ENCODE data around the gene CEMIP. TPM values are rescaled to one million over a fixed set of nuclear protein-coding genes. Genes with fewer than 3 reads are reported as not detected.

CEMIP gene
- polyA plus RNA-seq, 3 donors, result not detected

DNA sequence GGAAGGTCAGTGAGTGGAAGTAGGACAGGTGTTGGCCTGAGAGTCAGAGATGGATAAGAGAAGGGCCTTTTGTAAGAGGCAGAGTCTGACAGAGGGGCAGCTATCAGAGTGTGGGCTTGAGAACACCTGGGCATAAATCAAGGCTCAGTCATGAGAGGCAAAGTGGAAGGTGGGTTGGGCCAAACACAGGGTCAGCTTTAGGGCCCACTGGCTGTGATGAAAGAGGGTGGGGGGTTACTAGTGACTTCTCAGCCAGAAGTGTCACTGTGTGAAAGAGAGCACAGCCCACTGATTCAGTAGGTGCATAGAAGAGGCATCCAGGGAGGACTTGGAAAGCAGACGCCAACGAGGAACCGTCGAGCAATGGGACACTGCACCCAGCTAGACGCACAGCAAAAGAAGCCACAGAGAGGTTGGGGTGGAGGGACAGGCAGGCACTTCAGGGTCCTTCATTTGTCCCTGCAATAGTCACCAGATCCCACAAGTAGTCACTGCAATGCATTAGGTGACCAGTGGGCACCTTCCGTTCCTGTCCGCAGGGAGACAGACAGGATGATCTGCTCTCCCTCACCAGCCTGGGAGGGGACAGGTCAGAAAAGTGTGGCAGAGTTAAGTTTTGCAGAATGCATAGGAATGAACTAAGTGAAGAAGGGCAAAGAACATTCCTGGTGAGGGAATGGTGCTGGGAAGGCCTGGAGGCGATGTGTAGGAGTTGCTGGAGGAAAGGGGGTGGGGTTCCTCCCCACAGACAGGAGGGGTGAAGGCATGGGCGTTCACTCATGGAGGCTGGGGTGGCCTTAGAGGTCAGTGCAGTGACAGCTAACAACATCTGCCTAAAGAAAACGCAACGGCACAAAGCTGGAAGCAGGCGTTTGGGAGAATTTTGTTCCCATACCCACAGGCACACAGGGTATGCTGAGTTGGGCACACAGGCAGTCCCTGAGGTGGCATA, 174.1 kb downstream of the CEMIP start:
- Mint-ChIP-seq H3K27me3 (ENCODE audit: low read depth in 3 of 3) (peaks cover 1 to 5% (median 2%) of the 10 kb centered on the region in 3 donors), H3K4me1 (peaks cover 22% of the 10 kb centered on the region), H3K4me3 (no peak overlapping the region), H3K36me3 (peaks cover 43 to 44% of the 10 kb centered on the region in 2 donors), H3K27ac (peak overlapping the region in 1 of 7 donors; percentile 7), H3K9me3 (peaks cover 0 to 2% (median 0%) of the 10 kb centered on the region in 7 donors)
- Histone ChIP-seq H3K27ac (ENCODE audit: low read depth in 1 of 2, low read length in 2 of 2) (no peak overlapping the region), H3K4me1 (ENCODE audit: control insufficient read depth in 1 of 2, insufficient read depth in 2 of 2, low read length in 2 of 2) (peaks cover 17% of the 10 kb centered on the region in 2 donors), H3K79me2 (ENCODE audit: insufficient read depth, low read length) (no peaks in the 10 kb centered on the region), H3K9me3 (replicated peaks in 1 of 2; ENCODE audit: control insufficient read depth in 1 of 2, insufficient read depth in 1 of 2, low read length in 2 of 2) (no peaks in the 10 kb centered on the region), H2AFZ (ENCODE audit: insufficient read depth, low read depth, low read length, poor library complexity, severe bottlenecking) (no peak overlapping the region), H3K9ac (ENCODE audit: insufficient read depth, low read length, poor library complexity, severe bottlenecking) (no peak overlapping the region), H3K4me2 (replicated peaks; ENCODE audit: extremely low read depth, low read length, poor library complexity, severe bottlenecking) (no peak overlapping the region), H3K36me3 (replicated peaks in 1 of 2; ENCODE audit: control insufficient read depth in 1 of 2, insufficient read depth in 2 of 2, low read length in 2 of 2) (peaks cover 23 to 44% of the 10 kb centered on the region in 2 donors), H3K27me3 (ENCODE audit: control insufficient read depth in 2 of 2, insufficient read depth in 2 of 2, low read length in 2 of 2) (no peaks in the 10 kb centered on the region), H3K4me3 (replicated peaks in 1 of 3; ENCODE audit: low read depth in 2 of 3, low read length in 3 of 3) (no peak overlapping the region), H4K20me1 (ENCODE audit: insufficient read depth, low read length) (no peaks in the 10 kb centered on the region)
- intact Hi-C loops (cut with micrococcal nuclease), result no loop called here
- no peak for DNase-seq
- WGBS (ENCODE audit: insufficient coverage), result 96% methylated on average over 9 of the region's 12 CpGs
- TF ChIP-seq, protein P1, sequence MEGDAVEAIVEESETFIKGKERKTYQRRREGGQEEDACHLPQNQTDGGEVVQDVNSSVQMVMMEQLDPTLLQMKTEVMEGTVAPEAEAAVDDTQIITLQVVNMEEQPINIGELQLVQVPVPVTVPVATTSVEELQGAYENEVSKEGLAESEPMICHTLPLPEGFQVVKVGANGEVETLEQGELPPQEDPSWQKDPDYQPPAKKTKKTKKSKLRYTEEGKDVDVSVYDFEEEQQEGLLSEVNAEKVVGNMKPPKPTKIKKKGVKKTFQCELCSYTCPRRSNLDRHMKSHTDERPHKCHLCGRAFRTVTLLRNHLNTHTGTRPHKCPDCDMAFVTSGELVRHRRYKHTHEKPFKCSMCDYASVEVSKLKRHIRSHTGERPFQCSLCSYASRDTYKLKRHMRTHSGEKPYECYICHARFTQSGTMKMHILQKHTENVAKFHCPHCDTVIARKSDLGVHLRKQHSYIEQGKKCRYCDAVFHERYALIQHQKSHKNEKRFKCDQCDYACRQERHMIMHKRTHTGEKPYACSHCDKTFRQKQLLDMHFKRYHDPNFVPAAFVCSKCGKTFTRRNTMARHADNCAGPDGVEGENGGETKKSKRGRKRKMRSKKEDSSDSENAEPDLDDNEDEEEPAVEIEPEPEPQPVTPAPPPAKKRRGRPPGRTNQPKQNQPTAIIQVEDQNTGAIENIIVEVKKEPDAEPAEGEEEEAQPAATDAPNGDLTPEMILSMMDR (IDR thresholded peaks at IDR 0.05), result no peak

DNA sequence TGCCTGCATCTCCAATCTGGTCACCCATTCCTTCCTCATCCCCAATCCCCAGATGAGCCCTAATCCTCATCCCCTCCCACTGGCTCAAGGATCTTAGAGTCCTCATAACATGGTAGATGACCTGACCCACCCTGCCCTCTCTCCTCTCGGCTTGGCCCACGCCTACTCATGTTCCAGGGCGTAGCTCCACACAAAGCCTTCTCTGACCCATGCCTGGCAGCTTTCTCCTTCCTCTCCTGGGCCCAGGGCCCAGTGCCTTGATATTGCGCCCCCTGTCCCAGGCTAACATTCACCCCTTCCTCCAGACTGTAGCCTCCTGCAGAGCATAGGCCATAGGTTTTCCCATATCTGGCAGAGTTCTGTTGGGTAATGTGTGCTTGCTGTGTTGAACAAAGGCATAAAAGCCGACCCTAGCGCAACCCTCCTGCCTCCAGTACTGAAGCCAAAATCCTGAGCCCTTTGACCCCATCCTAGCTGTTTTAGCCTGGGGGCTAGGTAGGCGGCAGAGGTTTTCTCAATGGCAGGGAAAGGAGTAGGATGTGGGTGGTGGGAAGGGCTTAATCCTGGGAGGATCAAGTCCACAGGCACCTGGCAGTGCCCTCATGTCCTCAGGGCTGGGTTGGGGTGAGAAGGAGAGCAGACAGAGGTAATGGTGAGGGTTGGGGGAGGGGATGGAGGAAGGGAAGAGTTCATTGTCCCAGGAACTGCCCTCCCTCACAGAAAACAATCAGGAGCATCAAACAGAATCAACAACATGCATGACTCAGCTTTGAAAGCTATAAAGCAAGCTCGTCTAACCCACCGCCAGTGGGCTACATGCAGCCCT, 175.0 kb downstream of the CEMIP start:
- H4K20me1 ChIP-seq (ENCODE audit: insufficient read depth, low read length), result no peaks in the 10 kb centered on the region
- TF ChIP-seq, protein P1 (IDR thresholded peaks at IDR 0.05), result no peak
- H3K4me1 ChIP-seq (ENCODE audit: control insufficient read depth in 1 of 2, insufficient read depth in 2 of 2, low read length in 2 of 2), result peaks cover 17% of the 10 kb centered on the region in 2 donors
- no peak overlapping the region for H3K4me2 ChIP-seq (replicated peaks; ENCODE audit: extremely low read depth, low read length, poor library complexity, severe bottlenecking)
- H2AFZ ChIP-seq (ENCODE audit: insufficient read depth, low read depth, low read length, poor library complexity, severe bottlenecking), result no peak overlapping the region
- H3K36me3 Mint-ChIP-seq, result peaks cover 42 to 51% of the 10 kb centered on the region in 2 donors
- H3K27me3 ChIP-seq (ENCODE audit: control insufficient read depth in 2 of 2, insufficient read depth in 2 of 2, low read length in 2 of 2), result no peaks in the 10 kb centered on the region
- H3K27ac Mint-ChIP-seq, result peak overlapping the region in 3 of 7 donors; percentile 40 to 84 (median 50)
- peaks cover 22 to 42% of the 10 kb centered on the region in 2 donors for H3K36me3 ChIP-seq (replicated peaks in 1 of 2; ENCODE audit: control insufficient read depth in 1 of 2, insufficient read depth in 2 of 2, low read length in 2 of 2)
- no peak overlapping the region for H3K27ac ChIP-seq (ENCODE audit: low read depth in 1 of 2, low read length in 2 of 2)
- H3K4me3 Mint-ChIP-seq, result no peak overlapping the region
- H3K9me3 ChIP-seq (replicated peaks in 1 of 2; ENCODE audit: control insufficient read depth in 1 of 2, insufficient read depth in 1 of 2, low read length in 2 of 2), result no peaks in the 10 kb centered on the region
- H3K9me3 Mint-ChIP-seq, result peaks cover 0 to 2% (median 0%) of the 10 kb centered on the region in 7 donors
- H3K4me1 Mint-ChIP-seq, result peaks cover 22% of the 10 kb centered on the region
- 99% methylated on average over 7 of the region's 9 CpGs for WGBS (ENCODE audit: insufficient coverage)
- DNase-seq, result no peak
- peaks cover 1 to 5% (median 2%) of the 10 kb centered on the region in 3 donors for H3K27me3 Mint-ChIP-seq (ENCODE audit: low read depth in 3 of 3)
- H3K9ac ChIP-seq (ENCODE audit: insufficient read depth, low read length, poor library complexity, severe bottlenecking), result no peak overlapping the region
- no peak overlapping the region for H3K4me3 ChIP-seq (replicated peaks in 1 of 3; ENCODE audit: low read depth in 2 of 3, low read length in 3 of 3)
- H3K79me2 ChIP-seq (ENCODE audit: insufficient read depth, low read length), result no peaks in the 10 kb centered on the region
- intact Hi-C loops (cut with micrococcal nuclease), result no loop called here
